ENCODE measurements around the gene AAK1.
"Not testable (repeated sequence)": the region's sequence is repeated elsewhere in the genome, so short reads cannot be mapped to it uniquely, and the experiment has no call there.

The AAK1 gene

GRCh38 chr2:69481421-69481820 lies 162.1 kb downstream of the AAK1 start:
- DNase-seq: no peak

DNA sequence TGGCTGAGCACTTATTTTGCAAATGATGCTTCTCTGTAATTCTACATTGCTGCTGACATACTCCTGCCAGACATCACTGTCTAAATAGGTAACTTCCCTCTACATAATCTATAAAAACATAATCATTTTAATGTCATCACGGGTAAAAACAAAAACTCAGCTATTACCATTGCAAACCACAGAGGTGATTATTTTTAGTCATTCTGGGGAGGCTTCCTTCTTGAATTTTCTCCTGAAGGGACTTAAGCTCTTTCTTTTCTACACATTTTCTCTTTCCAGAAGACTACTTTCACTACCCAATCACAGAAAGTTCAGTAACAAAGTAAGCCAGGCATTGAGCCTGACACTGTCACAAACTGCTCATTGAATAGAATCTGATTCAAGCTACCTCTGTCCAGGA lies 165.9 kb downstream of the AAK1 start:
- no peak for DNase-seq

GRCh38 chr2:69474688-69475087 lies 168.9 kb downstream of the AAK1 start:
- no peak for DNase-seq

- DNase-seq: no peak
Observed at GRCh38 chr2:69471793-69472192, 171.7 kb downstream of the AAK1 start.

DNA sequence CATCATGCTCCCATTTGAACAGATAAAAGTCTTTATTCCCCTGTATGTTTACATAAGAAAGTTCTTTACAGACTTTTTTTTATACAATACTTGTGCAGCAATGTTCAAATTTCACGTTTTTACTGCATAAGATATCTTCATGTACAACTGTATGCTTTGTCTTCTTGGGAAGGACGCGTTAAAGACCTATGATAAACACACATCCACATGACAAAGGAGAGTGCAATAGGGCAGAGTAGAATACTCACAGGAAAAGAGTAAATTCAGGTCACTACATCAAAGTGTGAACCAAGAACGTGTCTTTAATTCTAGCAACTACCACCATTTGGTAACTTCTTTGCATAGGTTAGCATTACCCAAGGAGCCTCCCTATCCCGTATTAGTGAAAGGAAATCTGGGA lies 172.6 kb downstream of the AAK1 start:
- no peak for DNase-seq

DNA sequence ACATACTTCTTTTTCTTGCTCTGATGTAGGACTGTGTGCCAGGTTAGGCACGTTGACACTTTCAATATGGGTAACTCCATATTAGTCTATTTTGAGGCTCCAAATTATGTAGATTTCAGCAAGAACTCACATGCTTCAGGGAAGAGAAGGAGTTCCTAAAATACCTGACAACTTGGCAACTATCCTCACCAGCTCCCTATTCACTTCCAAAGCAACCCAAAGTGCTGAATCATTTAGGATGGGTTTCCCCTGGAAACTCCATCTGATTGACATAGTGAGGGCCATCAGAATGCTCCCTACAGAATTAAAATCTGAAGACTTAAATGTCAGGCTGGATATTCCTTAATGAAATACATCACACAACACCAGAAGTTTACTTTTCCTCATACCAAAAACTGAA lies 173.8 kb downstream of the AAK1 start:
- no peak for DNase-seq

DNA sequence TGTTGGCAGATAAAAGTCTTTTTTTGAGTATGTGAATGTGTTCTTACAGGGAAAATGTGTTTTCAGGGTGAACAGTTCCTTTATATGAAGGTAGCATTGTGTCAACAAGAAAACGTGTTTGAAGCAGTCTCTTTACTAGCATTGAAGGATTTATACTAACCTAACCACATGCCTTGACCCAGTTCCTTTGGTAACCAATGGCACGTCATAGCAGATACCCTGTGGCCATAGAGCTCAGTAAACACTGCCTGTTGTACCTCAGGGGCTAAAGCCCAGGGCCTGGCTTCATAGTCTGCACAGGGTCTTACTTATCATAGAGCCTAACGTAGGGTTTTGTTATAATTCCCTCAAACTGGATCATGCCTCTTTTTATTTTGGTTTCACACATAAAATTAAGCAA lies 174.2 kb downstream of the AAK1 start:
- no peak for DNase-seq

DNA sequence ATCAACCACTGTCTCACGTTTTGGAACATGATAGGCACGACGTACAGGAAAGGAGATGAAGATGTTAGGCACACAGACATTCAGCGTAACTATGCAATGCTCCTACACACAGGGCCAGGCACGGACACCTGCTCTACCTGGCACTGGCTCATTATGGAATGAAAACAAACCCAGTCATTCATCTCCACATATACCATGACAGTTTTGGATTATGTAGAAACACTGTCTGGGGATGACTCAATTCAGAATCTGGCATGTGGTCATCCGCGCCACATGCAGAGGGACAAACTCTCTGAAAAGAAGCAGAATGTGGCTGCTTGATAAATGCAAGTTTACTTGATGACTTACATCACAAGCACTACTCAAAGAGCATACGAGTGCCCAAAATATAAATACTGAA lies 176.8 kb downstream of the AAK1 start:
- no peak for DNase-seq

DNA sequence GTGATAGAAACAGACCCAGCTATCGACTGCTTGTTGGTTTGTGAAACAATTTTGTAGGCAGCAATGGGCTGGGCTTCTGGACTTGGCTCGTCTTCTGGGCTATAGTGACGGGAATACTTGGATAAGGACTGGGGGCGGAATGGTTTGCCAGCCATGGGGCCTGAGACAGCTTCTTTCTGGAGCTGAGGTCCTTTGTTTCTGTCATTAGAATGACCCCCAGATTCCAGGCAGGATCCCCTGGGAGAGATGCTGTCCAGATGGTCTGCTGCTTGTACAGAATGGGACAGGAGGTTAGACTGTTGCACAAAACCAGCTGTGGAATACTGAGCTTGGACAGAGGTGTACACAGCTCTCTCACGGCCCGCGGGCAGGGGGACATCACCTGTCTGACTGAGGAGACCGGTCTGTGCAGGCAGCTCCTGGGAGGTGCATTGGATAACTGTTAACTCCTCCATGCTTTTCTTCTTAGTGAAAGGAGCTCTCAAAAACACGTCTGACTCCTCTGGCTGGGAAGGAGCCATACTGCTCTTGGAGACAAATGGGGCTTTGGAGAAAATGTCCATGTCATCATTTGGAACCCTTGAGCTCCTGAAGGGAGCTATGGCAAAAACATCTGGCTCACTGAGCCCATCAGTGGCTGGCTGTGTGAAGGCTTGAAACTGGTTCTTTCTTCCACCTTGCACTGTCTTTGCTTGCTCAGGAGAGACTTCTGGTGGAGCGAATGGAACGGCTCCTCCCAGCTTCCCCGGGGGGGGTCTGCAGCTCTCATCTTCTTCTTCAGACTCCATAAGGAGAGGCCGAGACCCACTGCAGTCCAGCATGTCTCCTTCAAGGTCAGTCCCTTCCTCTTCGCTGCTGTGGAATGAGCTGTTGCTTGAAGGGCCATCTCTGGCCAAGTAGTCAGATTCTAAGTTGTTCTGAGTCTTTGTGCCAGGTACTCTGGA lies 177.8 kb downstream of the AAK1 start:
- no peak for DNase-seq

DNA sequence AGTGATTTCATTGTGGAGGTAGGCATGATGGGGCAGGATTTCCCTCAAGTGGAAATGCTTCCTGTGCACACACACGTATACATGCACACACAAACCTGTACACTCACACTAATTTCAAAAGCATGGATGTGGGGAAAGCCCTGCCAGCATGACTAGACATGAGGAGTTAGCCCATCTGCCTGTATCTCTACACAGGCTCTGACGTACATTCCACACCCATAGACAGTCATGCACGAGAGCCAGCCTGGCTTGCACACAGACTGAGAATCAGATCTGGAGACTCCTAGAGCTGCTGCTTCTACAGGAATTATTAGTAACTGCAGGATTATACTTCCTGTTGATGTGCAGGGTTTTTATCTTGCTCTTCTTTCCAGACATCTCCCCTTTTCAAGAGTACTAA lies 179.0 kb downstream of the AAK1 start:
- no peak for DNase-seq

GRCh38 chr2:69462780-69463179 lies 180.8 kb downstream of the AAK1 start:
- no peak for DNase-seq

- DNase-seq: no peak
Observed at GRCh38 chr2:69461404-69461803, 182.1 kb downstream of the AAK1 start.

- no peak for DNase-seq
Observed at GRCh38 chr2:69459936-69460335, 183.6 kb downstream of the AAK1 start.

DNA sequence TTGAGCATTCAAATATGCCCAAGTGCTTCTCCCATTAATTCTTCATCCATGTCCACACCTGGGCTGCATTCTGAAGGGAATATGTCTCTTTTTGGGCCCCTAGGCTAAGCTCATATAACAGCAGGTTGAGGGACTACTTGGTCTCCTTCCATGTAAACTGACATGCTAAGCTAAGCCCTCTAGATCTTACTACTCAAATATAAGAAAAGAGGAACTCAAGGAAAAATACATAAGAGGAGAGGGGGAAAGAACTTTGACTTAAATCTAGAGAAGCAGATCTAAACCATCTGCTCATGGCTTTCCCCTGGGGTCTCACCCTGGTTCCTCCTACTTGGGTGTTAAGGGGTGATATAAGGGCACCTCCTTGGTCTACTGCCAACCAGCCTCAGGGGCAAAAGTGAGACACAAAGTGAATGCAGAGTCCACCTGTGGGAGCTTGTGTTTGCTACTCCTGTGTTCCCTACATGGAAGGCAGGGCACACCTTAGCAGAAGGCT lies 186.5 kb downstream of the AAK1 start:
- DNase-seq: no peak

- DNase-seq: no peak
Observed at GRCh38 chr2:69456154-69456553, 187.4 kb downstream of the AAK1 start.

GRCh38 chr2:69454976-69455375 lies 188.6 kb downstream of the AAK1 start:
- DNase-seq: no peak

DNA sequence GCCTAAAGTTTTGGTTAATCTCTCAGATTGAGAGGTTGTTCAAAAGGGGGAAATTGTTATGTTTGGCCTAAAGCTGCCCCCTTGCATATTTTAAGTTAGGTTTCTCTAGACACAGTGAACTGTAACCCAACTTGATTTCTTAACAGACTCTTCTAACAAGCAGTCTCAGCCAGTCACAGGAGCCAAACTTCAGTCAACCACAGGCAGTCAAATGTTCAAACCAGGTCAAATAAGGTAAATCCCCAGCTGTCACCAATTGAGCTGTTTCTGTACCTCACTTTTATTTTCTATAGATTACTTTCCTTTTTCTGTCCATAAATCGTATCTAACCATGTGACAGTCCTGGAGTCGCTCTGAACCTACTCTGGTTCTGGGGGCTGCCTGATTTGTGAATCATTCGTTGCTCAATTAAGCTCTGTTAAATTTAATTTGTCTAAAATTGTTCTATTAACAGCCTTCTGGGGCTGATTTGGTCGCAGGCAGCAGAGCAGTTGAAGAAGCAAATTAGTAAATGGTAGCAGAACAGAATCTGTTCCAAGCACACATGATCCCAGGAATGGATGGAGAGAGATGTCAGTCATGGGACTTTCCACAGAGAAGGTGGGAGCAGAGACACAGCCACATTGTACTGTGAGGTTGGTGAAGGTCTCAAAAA lies 189.9 kb downstream of the AAK1 start:
- no peak for DNase-seq

- DNase-seq: no peak
Observed at GRCh38 chr2:69452687-69453086, 190.9 kb downstream of the AAK1 start.

- no peak for DNase-seq
Observed at GRCh38 chr2:69450735-69451416, 192.7 kb downstream of the AAK1 start.

- DNase-seq: no peak
Observed at GRCh38 chr2:69449906-69450305, 193.6 kb downstream of the AAK1 start.

GRCh38 chr2:69443673-69444072 lies 199.9 kb downstream of the AAK1 start:
- DNase-seq: not testable (repeated sequence)

- DNase-seq: not testable (repeated sequence)
Observed at GRCh38 chr2:69439499-69439898, 204.0 kb downstream of the AAK1 start.

GRCh38 chr2:69438580-69438979 lies 205.0 kb downstream of the AAK1 start:
- DNase-seq: no peak

DNA sequence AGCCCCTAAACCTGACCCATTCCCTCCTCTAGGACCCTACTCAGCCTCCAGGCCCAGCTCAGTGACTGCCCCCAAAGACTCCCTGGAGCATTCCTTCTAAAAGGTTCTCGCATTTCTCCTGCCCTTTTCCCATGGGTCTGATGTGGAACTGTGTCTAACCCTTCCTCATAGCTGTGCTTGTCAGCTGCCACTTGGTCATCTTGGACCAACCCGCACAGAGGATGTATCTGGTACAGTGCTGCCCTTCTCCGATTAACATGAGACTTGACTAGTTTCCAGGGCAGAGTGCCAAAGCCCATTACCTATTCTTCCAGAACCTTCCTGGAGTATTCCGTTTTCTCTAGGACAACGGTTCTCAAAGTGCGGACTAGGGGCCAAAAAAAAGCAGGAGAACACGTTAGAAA lies 205.8 kb downstream of the AAK1 start:
- peak in 1 of 2 experiments; percentile 61 for DNase-seq
